ENCODE measurements around the gene SYT7. TPM values are rescaled to one million over a fixed set of nuclear protein-coding genes. Genes with fewer than 3 reads are reported as not detected.

The SYT7 gene
- total and polyA plus RNA-seq, 10 of the 15 experiments (the other 5 are each of a cell fraction or from before 2014, with no cell fraction given), result not detected

GRCh38 chr11:61587541-61587941 lies 6.7 kb upstream of the SYT7 start (continued):
- TF ChIP-seq MLLT1 (IDR thresholded peaks at IDR 0.05) (no peak), FOXK2 (IDR thresholded peaks at IDR 0.05) (no peak), SMAD5 (IDR thresholded peaks at IDR 0.05; ENCODE audit: low read depth) (no peak), ZBTB11 (CRISPR knock-in tag; IDR thresholded peaks at IDR 0.05) (no peak), MAX (IDR thresholded peaks at IDR 0.05; ENCODE audit: low read depth, low read length) (no peak), PML (IDR thresholded peaks at IDR 0.05; ENCODE audit: low read length) (no peak), SPI1 (IDR thresholded peaks at IDR 0.05; ENCODE audit: borderline replicate concordance, insufficient read depth, low read depth, low read length) (no peak), ZBED1 (IDR thresholded peaks at IDR 0.05; ENCODE audit: borderline replicate concordance) (no peak), RUNX3 (IDR thresholded peaks at IDR 0.05; ENCODE audit: low read length) (no peak), MYC (IDR thresholded peaks at IDR 0.05; ENCODE audit: insufficient read depth, insufficient read length, insufficient replicate concordance, low read length, severe bottlenecking) (no peak), KLF5 (IDR thresholded peaks at IDR 0.05; ENCODE audit: partially characterized antibody) (no peak)

All from GM12878 (cell line).